K562 (cell line): Measurements from ENCODE around the gene PLAAT4. TPM values are rescaled to one million over a fixed set of nuclear protein-coding genes. Genes with fewer than 3 reads are reported as not detected.

Experiments used
- CBX5 ChIP-seq: IDR thresholded peaks from 2 replicates; pipeline ENCODE4 v1.6.1; 2014; ENCODE audit warnings: low read depth, borderline replicate concordance
- CHD7 ChIP-seq: fragments of 200-600 bp; sonication (generic); IDR thresholded peaks from one replicate; pipeline ENCODE4 v1.6.1; 2012; ENCODE audit warnings: mild to moderate bottlenecking, low read depth, low read length, inconsistent platforms
- CXXC5 ChIP-seq: fragments of 250-450 bp; sonication (Bioruptor Pico); IDR thresholded peaks from 2 replicates; pipeline ENCODE4 v1.8.0; 2022; ENCODE audit warnings: inconsistent platforms, mild to moderate bottlenecking, moderate library complexity
- DDX20 ChIP-seq: fragments of 450-650 bp; IDR thresholded peaks from 2 replicates; pipeline ENCODE4 v1.6.1; 2016; ENCODE audit warnings: missing genetic modification characterization, low read depth, mild to moderate bottlenecking, missing compliant biosample characterization, moderate library complexity
- EP300 ChIP-seq: IDR thresholded peaks from 2 replicates; pipeline ENCODE4 v1.6.1; 2012; ENCODE audit warnings: low read length, improper control_type of control experiment
- HDAC1 ChIP-seq, 2 experiments: fragments of 450-650 bp; IDR thresholded peaks; 2 replicates each; pipeline ENCODE4 v1.6.1; 2016 to 2017; ENCODE audit warnings: inconsistent platforms in 1 of 2, mild to moderate bottlenecking in 1 of 2, moderate library complexity in 1 of 2
- IFI16 ChIP-seq: fragments of 250-450 bp; sonication (Bioruptor Pico); IDR thresholded peaks from 2 replicates; pipeline ENCODE4 v2.1.2; 2022; ENCODE audit warnings: mild to moderate bottlenecking, inconsistent platforms
- KLF16 ChIP-seq: IDR thresholded peaks from 2 replicates; pipeline ENCODE4 v1.6.1; 2016; ENCODE audit warnings: antibody characterized with exemption
- MXD1 ChIP-seq: fragments of 250-450 bp; sonication (Bioruptor Pico); IDR thresholded peaks from 2 replicates; pipeline ENCODE4 v1.8.0; 2021; ENCODE audit warnings: borderline replicate concordance, mild to moderate bottlenecking, moderate library complexity; ENCODE audit not compliant: poor library complexity, severe bottlenecking
- PHB ChIP-seq: fragments of 250-450 bp; sonication (Bioruptor Pico); IDR thresholded peaks from 2 replicates; pipeline ENCODE4 v1.5.0; 2021
- ZNF184 ChIP-seq: sonication (generic); formaldehyde crosslinking; IDR thresholded peaks from 2 replicates; pipeline ENCODE4 v1.5.0; 2020; ENCODE audit warnings: missing genetic modification reagents
- ZNF23 ChIP-seq: fragments of 250-450 bp; sonication (Bioruptor Pico); IDR thresholded peaks from 2 replicates; pipeline ENCODE4 v1.4.0; 2020; ENCODE audit warnings: mild to moderate bottlenecking
- ZNF280B ChIP-seq: fragments of 250-450 bp; sonication (Bioruptor Pico); IDR thresholded peaks from 2 replicates; pipeline ENCODE4 v1.5.1; 2021; ENCODE audit warnings: mild to moderate bottlenecking
- ZNF589 ChIP-seq: fragments of 200-800 bp; sonication (Bioruptor generic); IDR thresholded peaks from 2 replicates; pipeline ENCODE4 v1.6.1; 2016; ENCODE audit warnings: low read depth, missing genetic modification characterization, missing compliant biosample characterization
- polyA plus RNA-seq, 8 experiments: library from polyadenylated mRNA; depleted of rRNA in 4 of 8; stranded (reverse) in 5 of 8; unstranded in 3 of 8; fragments of >200 nt; fragmentation: Nextera tagmentation in 2 of 8; fragmentation: Illumina TruSeq in 1 of 8; extraction: Ambion mirVana in 2 of 8; extraction: Trizol in 1 of 8; gene quantifications; 2 replicates each; pipeline versions ENCODE4 v1.2.1 to v1.2.3, GENCODE V29; 2011 to 2014; ENCODE audit warnings: inconsistent platforms in 1 of 8, missing spikeins in 1 of 8
- total RNA-seq, 7 experiments: library from RNA; depleted of rRNA in 6 of 7; stranded (reverse); fragments of >200 nt in 6 of 7; fragmentation: Illumina TruSeq in 2 of 7; extraction: Trizol in 2 of 7; gene quantifications; 2 replicates each; pipeline versions ENCODE4 v1.2.1 to v1.2.3, GENCODE V29; 2011 to 2021; ENCODE audit warnings: low replicate concordance in 1 of 7

Gene PLAAT4
- total and polyA plus RNA-seq, 9 of the 15 experiments (the other 6 are each of a cell fraction or from before 2014, with no cell fraction given), result 0.54 to 3.0 (median 1.3) TPM; not detected in 1

GRCh38 chr11:63505857-63506528, 30.6 kb upstream of the PLAAT4 start, which contains the start of gene LGALS12 (continued):
- no peak for TF ChIP-seq MXD1 (CRISPR knock-in tag)
- no peak for TF ChIP-seq IFI16
- TF ChIP-seq ZNF23 (CRISPR knock-in tag), result no peak
- TF ChIP-seq ZNF280B (CRISPR knock-in tag), result no peak
- no peak for TF ChIP-seq PHB (CRISPR knock-in tag)
- peak; percentile 32; the same call in 1 of the 2 replicates for TF ChIP-seq CXXC5
- TF ChIP-seq ZNF184 (CRISPR knock-in tag), result no peak
- TF ChIP-seq EP300, result peak; percentile 19; the same call in 1 of the 2 replicates
- TF ChIP-seq DDX20 (tag), result no peak
- TF ChIP-seq ZNF589 (CRISPR knock-in tag), result no peak
- TF ChIP-seq KLF16, result no peak
- no peak for TF ChIP-seq CBX5
- TF ChIP-seq CHD7, result no peak
- TF ChIP-seq HDAC1 (IDR thresholded peaks at IDR 0.05), result no peak
